ENCODE data around the gene CNOT11. TPM values are rescaled to one million over a fixed set of nuclear protein-coding genes. Genes with fewer than 3 reads are reported as not detected.

Gene CNOT11
- total and polyA plus RNA-seq, 2 of the 13 experiments (the other 11 are each of a cell fraction or from before 2014, with no cell fraction given): 114 to 209 TPM

DNA sequence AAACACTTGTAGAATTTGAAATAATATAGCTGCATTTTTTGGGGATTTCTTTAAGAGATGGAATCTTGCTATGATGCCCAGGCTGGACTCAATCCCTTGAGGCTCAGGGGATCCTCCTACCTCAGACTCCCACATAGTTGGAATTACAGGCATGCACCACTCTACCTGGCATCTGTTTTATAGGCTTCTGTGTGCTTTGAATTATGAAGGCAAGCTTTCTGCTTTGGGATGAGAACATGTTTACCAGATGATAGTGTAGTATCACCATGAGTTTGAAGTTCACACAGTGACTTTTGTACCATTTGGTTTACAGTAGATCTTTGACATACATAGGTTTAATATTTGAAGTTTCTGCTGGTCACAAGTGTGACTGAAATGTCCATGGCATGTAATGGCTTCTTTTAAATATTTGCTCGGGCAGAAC is 10.7 kb downstream of the CNOT11 start (continued):
- TF ChIP-seq IRF1 (CRISPR knock-in tag; IDR thresholded peaks at IDR 0.05; ENCODE audit: low read depth) (no peak), FOXJ3 (CRISPR knock-in tag; IDR thresholded peaks at IDR 0.05; ENCODE audit: borderline replicate concordance) (peak; percentile 69; the same call in 1 of the 2 replicates), MED1 (CRISPR knock-in tag; IDR thresholded peaks at IDR 0.05) (peak; percentile 80), NFKBIZ (CRISPR knock-in tag; IDR thresholded peaks at IDR 0.05) (no peak), ZNF430 (CRISPR knock-in tag; IDR thresholded peaks at IDR 0.05) (no peak), ZNF484 (CRISPR knock-in tag; IDR thresholded peaks at IDR 0.05; ENCODE audit: borderline replicate concordance, low read depth) (no peak), ZKSCAN8 (CRISPR knock-in tag; IDR thresholded peaks at IDR 0.05; ENCODE audit: borderline replicate concordance) (0 out of 2 replicates have a peak, but pooled peaks have one; percentile 55), KLF16 (CRISPR knock-in tag; IDR thresholded peaks at IDR 0.05) (0 out of 4 replicates have a peak, but pooled peaks of 1 of the 2 experiments have one; percentile 45), ZNF138 (CRISPR knock-in tag; IDR thresholded peaks at IDR 0.05; ENCODE audit: low read depth) (no peak), RAD51 (IDR thresholded peaks at IDR 0.05; ENCODE audit: borderline replicate concordance) (no peak)

GRCh38 chr2:101264360-101264939 is 11.8 kb downstream of the CNOT11 start:
- peaks cover 84% of the 10 kb centered on the region for H3K4me1 ChIP-seq (ENCODE audit: insufficient read depth, low read length)
- BruUV-seq (replicated peaks): no TSS peak
- DNase-seq (ENCODE audit: low spot score): no peak
- no peak overlapping the region for H3K4me3 ChIP-seq (replicated peaks in 1 of 3; ENCODE audit: insufficient read depth in 1 of 3, low read depth in 2 of 3, low read length in 3 of 3)
- ATAC-seq: no peak
- peak overlapping the region; percentile 75 for H3K27ac ChIP-seq (ENCODE audit: extremely low read length, insufficient read depth, low read length)
- H3K79me2 ChIP-seq (ENCODE audit: insufficient read depth, low read length): peaks cover 39% of the 10 kb centered on the region
- no peak overlapping the region for H3K9ac ChIP-seq (ENCODE audit: insufficient read depth, low read depth, low read length)
- ChIA-PET CTCF (ENCODE audit: low intra/inter-chr PET ratio, low total read pairs) (no interaction called here), POLR2A (no interaction called here)
- WGBS (ENCODE audit: low lambda C conversion rate): 98% methylated on average over 13 of the region's 13 CpGs
- no peaks in the 10 kb centered on the region for H3K9me3 ChIP-seq (ENCODE audit: low read length)
- intact Hi-C loops (cut with micrococcal nuclease; ENCODE audit: unreplicated experiment): no loop called here
- no peaks in the 10 kb centered on the region for H4K20me1 ChIP-seq (ENCODE audit: insufficient read depth, low read length)
- no peak for TF ChIP-seq PLSCR1 (CRISPR knock-in tag; IDR thresholded peaks at IDR 0.05; ENCODE audit: borderline replicate concordance)
- 0 out of 2 replicates have a peak, but pooled peaks have one; percentile 10 for TF ChIP-seq RBFOX2 (IDR thresholded peaks at IDR 0.05; ENCODE audit: low read depth, low read length)
- in situ Hi-C loops (cut with HindIII; ENCODE audit: extremely low pct_ligation_motif_present, low pct_unique_long_range_greater_than_20kb): no loop called here
- H3K36me3 ChIP-seq (replicated peaks in 1 of 2; ENCODE audit: control insufficient read depth in 1 of 2, insufficient read depth in 2 of 2, low read length in 2 of 2): peaks cover 28 to 68% of the 10 kb centered on the region in 2 experiments
- H3K27me3 ChIP-seq (ENCODE audit: control insufficient read depth in 1 of 2, insufficient read depth in 2 of 2, low read length in 2 of 2): no peaks in the 10 kb centered on the region
- FAIRE-seq: no peak
- H2AFZ ChIP-seq (ENCODE audit: low read length): no peak overlapping the region
- H3K4me2 ChIP-seq (ENCODE audit: low read depth, low read length): no peak overlapping the region

Data from HepG2 (cell line).